PC-3 (cell line): ENCODE data around the gene GGCX.

Experiments used
- CTCF ChIP-seq: fragments of 300-600 bp; sonication (generic); conservative IDR thresholded peaks from 2 replicates; pipeline ENCODE4 v1.5.1; 2017; ENCODE audit warnings: antibody characterized with exemption, low read depth, mild to moderate bottlenecking, low read length
- EZH2 ChIP-seq: fragments of 300-600 bp; sonication (generic); IDR thresholded peaks from one replicate; pipeline ENCODE4 v1.6.1; 2017; ENCODE audit warnings: antibody characterized with exemption, mild to moderate bottlenecking, low read length; ENCODE audit not compliant: unreplicated experiment
- EZH2phosphoT487 ChIP-seq: fragments of 300-600 bp; sonication (generic); IDR thresholded peaks from 2 replicates; pipeline ENCODE4 v1.6.1; 2018; ENCODE audit warnings: mild to moderate bottlenecking, antibody characterized with exemption, low read length, borderline replicate concordance

- TF ChIP-seq CTCF (no peak), EZH2 (no peak), EZH2phosphoT487 (no peak)
Measured at GRCh38 chr2:85604568-85605339, 43.5 kb upstream of the GGCX start.
